Progenitor cell of endocrine pancreas (in vitro differentiated cells): ENCODE measurements around the gene ABCF3. TPM values are rescaled to one million over a fixed set of nuclear protein-coding genes. Genes with fewer than 3 reads are reported as not detected.
"Not testable (repeated sequence)": the region's sequence is repeated elsewhere in the genome, so short reads cannot be mapped to it uniquely, and the experiment has no call there.

Source experiments
- DNase-seq: peaks from one replicate; pipeline ENCODE4 v3.0.0; 2021; ENCODE audit warnings: low spot score; ENCODE audit not compliant: unreplicated experiment
- H3K27ac Mint-ChIP-seq: 2 replicates; pipeline ENCODE4 v1.8.0; 2021; ENCODE audit warnings: mild to moderate bottlenecking, moderate library complexity, mixed read lengths
- H3K27me3 Mint-ChIP-seq: 2 replicates; pipeline ENCODE4 v1.8.0; 2021; ENCODE audit warnings: mixed read lengths
- H3K36me3 Mint-ChIP-seq: 2 replicates; pipeline ENCODE4 v1.8.0; 2022; ENCODE audit warnings: mixed read lengths; ENCODE audit not compliant: insufficient read depth
- H3K4me1 Mint-ChIP-seq: 2 replicates; pipeline ENCODE4 v1.8.0; 2021; ENCODE audit warnings: low read depth, mixed read lengths
- H3K4me3 Mint-ChIP-seq: 2 replicates; pipeline ENCODE4 v1.8.0; 2021; ENCODE audit warnings: low read depth, mild to moderate bottlenecking, moderate library complexity, mixed read lengths
- H3K9me3 Mint-ChIP-seq: 2 replicates; pipeline ENCODE4 v1.8.0; 2021; ENCODE audit warnings: low read depth, mixed read lengths
- total RNA-seq: library from RNA; stranded (reverse); gene quantifications from 2 replicates; pipeline ENCODE4 v1.2.1, GENCODE V29; 2021
- TF ChIP-seq, protein P1 (sequence below): fragments of 200-600 bp; sonication (generic); IDR thresholded peaks from one replicate; pipeline ENCODE4 v1.5.0; 2021; ENCODE audit warnings: antibody characterized with exemption, mild to moderate bottlenecking; ENCODE audit not compliant: unreplicated experiment

The ABCF3 gene
- total RNA-seq, 1 donor from 2014 or later, result 60.8 TPM

GRCh38 chr3:184145111-184145524 is 40.9 kb upstream of the ABCF3 start:
- no peaks in the 10 kb centered on the region for H3K9me3 Mint-ChIP-seq
- TF ChIP-seq, protein P1, sequence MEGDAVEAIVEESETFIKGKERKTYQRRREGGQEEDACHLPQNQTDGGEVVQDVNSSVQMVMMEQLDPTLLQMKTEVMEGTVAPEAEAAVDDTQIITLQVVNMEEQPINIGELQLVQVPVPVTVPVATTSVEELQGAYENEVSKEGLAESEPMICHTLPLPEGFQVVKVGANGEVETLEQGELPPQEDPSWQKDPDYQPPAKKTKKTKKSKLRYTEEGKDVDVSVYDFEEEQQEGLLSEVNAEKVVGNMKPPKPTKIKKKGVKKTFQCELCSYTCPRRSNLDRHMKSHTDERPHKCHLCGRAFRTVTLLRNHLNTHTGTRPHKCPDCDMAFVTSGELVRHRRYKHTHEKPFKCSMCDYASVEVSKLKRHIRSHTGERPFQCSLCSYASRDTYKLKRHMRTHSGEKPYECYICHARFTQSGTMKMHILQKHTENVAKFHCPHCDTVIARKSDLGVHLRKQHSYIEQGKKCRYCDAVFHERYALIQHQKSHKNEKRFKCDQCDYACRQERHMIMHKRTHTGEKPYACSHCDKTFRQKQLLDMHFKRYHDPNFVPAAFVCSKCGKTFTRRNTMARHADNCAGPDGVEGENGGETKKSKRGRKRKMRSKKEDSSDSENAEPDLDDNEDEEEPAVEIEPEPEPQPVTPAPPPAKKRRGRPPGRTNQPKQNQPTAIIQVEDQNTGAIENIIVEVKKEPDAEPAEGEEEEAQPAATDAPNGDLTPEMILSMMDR, result peak; percentile 46
- no peaks in the 10 kb centered on the region for H3K27me3 Mint-ChIP-seq
- H3K27ac Mint-ChIP-seq, result peak overlapping the region; percentile 78
- no peak overlapping the region for H3K4me3 Mint-ChIP-seq
- no peaks in the 10 kb centered on the region for H3K4me1 Mint-ChIP-seq
- peaks cover 8% of the 10 kb centered on the region for H3K36me3 Mint-ChIP-seq
- DNase-seq, result no peak

DNA sequence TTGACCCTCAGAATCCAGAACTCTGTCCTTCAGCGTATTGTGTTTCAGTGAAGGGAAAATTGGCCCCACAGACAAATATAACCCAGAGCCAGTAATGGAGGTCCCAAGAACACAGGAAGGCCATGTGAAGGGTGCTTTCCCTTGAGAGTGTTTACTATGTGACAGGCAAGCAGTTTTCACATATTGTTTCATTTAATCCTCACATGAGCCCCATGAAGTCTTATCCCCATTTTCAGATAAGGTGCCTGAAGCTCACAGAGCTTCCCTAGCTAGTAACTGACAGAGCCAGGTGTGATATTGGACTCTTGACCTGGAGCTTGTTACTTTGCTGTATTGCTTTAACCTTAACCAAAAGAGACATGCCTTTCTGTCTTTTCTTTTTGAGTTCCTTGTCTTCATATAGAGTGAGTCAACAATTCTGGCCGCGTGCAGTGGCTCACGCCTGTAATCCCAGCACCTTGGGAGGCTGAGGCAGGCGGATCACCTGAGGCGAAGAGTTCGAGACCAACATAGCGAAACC is 40.2 kb upstream of the ABCF3 start:
- Mint-ChIP-seq H3K36me3 (peaks cover 8% of the 10 kb centered on the region), H3K4me1 (no peaks in the 10 kb centered on the region), H3K27me3 (no peaks in the 10 kb centered on the region), H3K4me3 (no peak overlapping the region), H3K27ac (no peak overlapping the region), H3K9me3 (no peaks in the 10 kb centered on the region)
- DNase-seq, result no peak
- TF ChIP-seq, protein P1, result no peak

- Mint-ChIP-seq H3K27me3 (no peaks in the 10 kb centered on the region), H3K9me3 (no peaks in the 10 kb centered on the region), H3K27ac (no peak overlapping the region), H3K4me3 (no peak overlapping the region), H3K36me3 (peaks cover 3% of the 10 kb centered on the region), H3K4me1 (no peaks in the 10 kb centered on the region)
- DNase-seq, result no peak
- TF ChIP-seq, protein P1, result no peak
These were observed 37.9 kb upstream of the ABCF3 start for GRCh38 chr3:184148076-184148475.

DNA sequence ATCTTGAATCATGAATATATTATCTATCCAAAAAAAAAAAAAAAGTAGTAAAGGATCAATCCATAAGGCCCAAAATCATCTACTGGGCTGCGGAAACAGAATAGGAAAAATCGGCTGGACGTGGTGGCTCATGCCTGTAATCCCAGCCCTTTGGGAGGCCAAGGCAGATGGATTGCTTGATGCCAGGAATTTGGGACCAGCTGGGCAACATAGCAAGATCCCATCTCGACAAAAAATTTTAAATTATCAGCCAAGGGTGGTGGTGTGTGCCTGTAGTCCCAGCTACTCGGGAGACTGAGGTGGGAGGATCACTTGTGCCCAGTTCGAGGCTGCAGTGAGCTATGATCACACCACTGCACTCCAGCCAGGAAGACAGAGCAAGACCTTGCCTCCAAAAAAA is 36.9 kb upstream of the ABCF3 start:
- no peak overlapping the region for H3K27ac Mint-ChIP-seq
- no peaks in the 10 kb centered on the region for H3K4me1 Mint-ChIP-seq
- H3K4me3 Mint-ChIP-seq, result no peak overlapping the region
- no peaks in the 10 kb centered on the region for H3K27me3 Mint-ChIP-seq
- TF ChIP-seq, protein P1, result no peak
- no peaks in the 10 kb centered on the region for H3K9me3 Mint-ChIP-seq
- no peak for DNase-seq
- H3K36me3 Mint-ChIP-seq, result no peaks in the 10 kb centered on the region

GRCh38 chr3:184149770-184150169 is 36.2 kb upstream of the ABCF3 start:
- peak overlapping the region; percentile 77 for H3K27ac Mint-ChIP-seq
- DNase-seq, H3K36me3 Mint-ChIP-seq, H3K9me3 Mint-ChIP-seq, H3K4me3 Mint-ChIP-seq, H3K4me1 Mint-ChIP-seq, H3K27me3 Mint-ChIP-seq: not testable (repeated sequence)

GRCh38 chr3:184154885-184155643 is 30.9 kb upstream of the ABCF3 start, which contains the start of gene DVL3:
Gene DVL3 (plus strand): TSS chr3:184155377. CDS start chr3:184155636, 259 bp downstream.
- peaks cover 18% of the 10 kb centered on the region for H3K4me1 Mint-ChIP-seq
- no peaks in the 10 kb centered on the region for H3K9me3 Mint-ChIP-seq
- no peaks in the 10 kb centered on the region for H3K36me3 Mint-ChIP-seq
- H3K27ac Mint-ChIP-seq, result peak within 1 kb of the TSS; percentile 97
- H3K4me3 Mint-ChIP-seq, result peak within 1 kb of the TSS; percentile 96
- no peaks in the 10 kb centered on the region for H3K27me3 Mint-ChIP-seq
- TF ChIP-seq, protein P1, result no peak
- DNase-seq, result peak; percentile 45
